K562 (cell line): Measurements from ENCODE around the gene GLP1R. TPM values are rescaled to one million over a fixed set of nuclear protein-coding genes. Genes with fewer than 3 reads are reported as not detected.

ENCODE experiments used
- DMBX1 ChIP-seq: fragments of 250-450 bp; sonication (Bioruptor Pico); IDR thresholded peaks from 2 replicates; pipeline ENCODE4 v1.8.0; 2022; ENCODE audit warnings: inconsistent platforms, mild to moderate bottlenecking, moderate library complexity, borderline replicate concordance
- IFI16 ChIP-seq: fragments of 250-450 bp; sonication (Bioruptor Pico); IDR thresholded peaks from 2 replicates; pipeline ENCODE4 v2.1.2; 2022; ENCODE audit warnings: mild to moderate bottlenecking, inconsistent platforms
- KDM2B ChIP-seq: fragments of 250-450 bp; sonication (Bioruptor Pico); IDR thresholded peaks from 2 replicates; pipeline ENCODE4 v1.8.0; 2021; ENCODE audit warnings: mild to moderate bottlenecking, moderate library complexity
- PHB ChIP-seq: fragments of 250-450 bp; sonication (Bioruptor Pico); IDR thresholded peaks from 2 replicates; pipeline ENCODE4 v1.5.0; 2021
- RBM39 ChIP-seq: fragments of 200-400 bp; formaldehyde crosslinking; optimal IDR thresholded peaks from 2 replicates; pipeline ENCODE3; 2018; ENCODE audit warnings: low read depth, low read length
- SIX5 ChIP-seq, 2 experiments: IDR thresholded peaks; 2 replicates each; pipeline ENCODE4 v1.6.1; 2011; ENCODE audit warnings: low read length in 2 of 2, borderline replicate concordance in 1 of 2, low read depth in 1 of 2, mild to moderate bottlenecking in 1 of 2, moderate library complexity in 1 of 2; ENCODE audit not compliant: insufficient read depth in 1 of 2
- SREBF1 ChIP-seq: fragments of 150-350 bp; IDR thresholded peaks from 2 replicates; pipeline ENCODE4 v1.6.1; 2014; ENCODE audit warnings: antibody characterized with exemption, low read depth, low read length, borderline replicate concordance
- SRSF7 ChIP-seq: fragments of 200-400 bp; formaldehyde crosslinking; optimal IDR thresholded peaks from 2 replicates; pipeline ENCODE3; 2017; ENCODE audit warnings: mild to moderate bottlenecking, low read depth, low read length
- polyA plus RNA-seq, 8 experiments: library from polyadenylated mRNA; depleted of rRNA in 4 of 8; stranded (reverse) in 5 of 8; unstranded in 3 of 8; fragments of >200 nt; fragmentation: Nextera tagmentation in 2 of 8; fragmentation: Illumina TruSeq in 1 of 8; extraction: Ambion mirVana in 2 of 8; extraction: Trizol in 1 of 8; gene quantifications; 2 replicates each; pipeline versions ENCODE4 v1.2.1 to v1.2.3, GENCODE V29; 2011 to 2014; ENCODE audit warnings: inconsistent platforms in 1 of 8, missing spikeins in 1 of 8
- total RNA-seq, 7 experiments: library from RNA; depleted of rRNA in 6 of 7; stranded (reverse); fragments of >200 nt in 6 of 7; fragmentation: Illumina TruSeq in 2 of 7; extraction: Trizol in 2 of 7; gene quantifications; 2 replicates each; pipeline versions ENCODE4 v1.2.1 to v1.2.3, GENCODE V29; 2011 to 2021; ENCODE audit warnings: low replicate concordance in 1 of 7
- TF ChIP-seq, protein P1 (sequence below): fragments of 450-650 bp; IDR thresholded peaks from 2 replicates; pipeline ENCODE4 v1.6.1; 2017; ENCODE audit warnings: antibody characterized with exemption, mild to moderate bottlenecking
- TF ChIP-seq, protein P2 (sequence below): fragments of 450-650 bp; IDR thresholded peaks from 2 replicates; pipeline ENCODE4 v1.6.1; 2016; ENCODE audit warnings: mild to moderate bottlenecking
- TF ChIP-seq, protein P3 (sequence below): fragments of 450-650 bp; IDR thresholded peaks from 2 replicates; pipeline ENCODE4 v1.6.1; 2018; ENCODE audit warnings: mild to moderate bottlenecking, low read depth; ENCODE audit not compliant: partially characterized antibody

Gene GLP1R
- total and polyA plus RNA-seq, 9 of the 15 experiments (the other 6 are each of a cell fraction or from before 2014, with no cell fraction given): not detected

DNA sequence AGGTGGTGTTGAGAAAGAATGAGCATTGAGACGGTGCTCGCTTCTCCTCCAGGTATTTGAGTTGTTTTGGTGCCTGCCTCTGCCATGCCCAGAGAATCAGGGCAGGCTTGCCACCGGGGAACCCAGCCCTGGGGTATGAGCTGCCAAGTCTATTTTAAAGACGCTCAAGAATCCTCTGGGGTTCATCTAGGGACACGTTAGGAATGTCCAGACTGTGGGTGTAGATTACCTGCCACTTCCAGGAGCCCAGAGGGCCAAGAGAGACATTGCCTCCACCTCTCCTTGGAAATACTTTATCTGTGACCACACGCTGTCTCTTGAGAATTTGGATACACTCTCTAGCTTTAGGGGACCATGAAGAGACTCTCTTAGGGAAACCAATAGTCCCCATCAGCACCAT, 38.1 kb downstream of the GLP1R start (continued):
- TF ChIP-seq, protein P1, sequence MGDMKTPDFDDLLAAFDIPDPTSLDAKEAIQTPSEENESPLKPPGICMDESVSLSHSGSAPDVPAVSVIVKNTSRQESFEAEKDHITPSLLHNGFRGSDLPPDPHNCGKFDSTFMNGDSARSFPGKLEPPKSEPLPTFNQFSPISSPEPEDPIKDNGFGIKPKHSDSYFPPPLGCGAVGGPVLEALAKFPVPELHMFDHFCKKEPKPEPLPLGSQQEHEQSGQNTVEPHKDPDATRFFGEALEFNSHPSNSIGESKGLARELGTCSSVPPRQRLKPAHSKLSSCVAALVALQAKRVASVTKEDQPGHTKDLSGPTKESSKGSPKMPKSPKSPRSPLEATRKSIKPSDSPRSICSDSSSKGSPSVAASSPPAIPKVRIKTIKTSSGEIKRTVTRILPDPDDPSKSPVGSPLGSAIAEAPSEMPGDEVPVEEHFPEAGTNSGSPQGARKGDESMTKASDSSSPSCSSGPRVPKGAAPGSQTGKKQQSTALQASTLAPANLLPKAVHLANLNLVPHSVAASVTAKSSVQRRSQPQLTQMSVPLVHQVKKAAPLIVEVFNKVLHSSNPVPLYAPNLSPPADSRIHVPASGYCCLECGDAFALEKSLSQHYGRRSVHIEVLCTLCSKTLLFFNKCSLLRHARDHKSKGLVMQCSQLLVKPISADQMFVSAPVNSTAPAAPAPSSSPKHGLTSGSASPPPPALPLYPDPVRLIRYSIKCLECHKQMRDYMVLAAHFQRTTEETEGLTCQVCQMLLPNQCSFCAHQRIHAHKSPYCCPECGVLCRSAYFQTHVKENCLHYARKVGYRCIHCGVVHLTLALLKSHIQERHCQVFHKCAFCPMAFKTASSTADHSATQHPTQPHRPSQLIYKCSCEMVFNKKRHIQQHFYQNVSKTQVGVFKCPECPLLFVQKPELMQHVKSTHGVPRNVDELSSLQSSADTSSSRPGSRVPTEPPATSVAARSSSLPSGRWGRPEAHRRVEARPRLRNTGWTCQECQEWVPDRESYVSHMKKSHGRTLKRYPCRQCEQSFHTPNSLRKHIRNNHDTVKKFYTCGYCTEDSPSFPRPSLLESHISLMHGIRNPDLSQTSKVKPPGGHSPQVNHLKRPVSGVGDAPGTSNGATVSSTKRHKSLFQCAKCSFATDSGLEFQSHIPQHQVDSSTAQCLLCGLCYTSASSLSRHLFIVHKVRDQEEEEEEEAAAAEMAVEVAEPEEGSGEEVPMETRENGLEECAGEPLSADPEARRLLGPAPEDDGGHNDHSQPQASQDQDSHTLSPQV: no peak
- TF ChIP-seq, protein P2, sequence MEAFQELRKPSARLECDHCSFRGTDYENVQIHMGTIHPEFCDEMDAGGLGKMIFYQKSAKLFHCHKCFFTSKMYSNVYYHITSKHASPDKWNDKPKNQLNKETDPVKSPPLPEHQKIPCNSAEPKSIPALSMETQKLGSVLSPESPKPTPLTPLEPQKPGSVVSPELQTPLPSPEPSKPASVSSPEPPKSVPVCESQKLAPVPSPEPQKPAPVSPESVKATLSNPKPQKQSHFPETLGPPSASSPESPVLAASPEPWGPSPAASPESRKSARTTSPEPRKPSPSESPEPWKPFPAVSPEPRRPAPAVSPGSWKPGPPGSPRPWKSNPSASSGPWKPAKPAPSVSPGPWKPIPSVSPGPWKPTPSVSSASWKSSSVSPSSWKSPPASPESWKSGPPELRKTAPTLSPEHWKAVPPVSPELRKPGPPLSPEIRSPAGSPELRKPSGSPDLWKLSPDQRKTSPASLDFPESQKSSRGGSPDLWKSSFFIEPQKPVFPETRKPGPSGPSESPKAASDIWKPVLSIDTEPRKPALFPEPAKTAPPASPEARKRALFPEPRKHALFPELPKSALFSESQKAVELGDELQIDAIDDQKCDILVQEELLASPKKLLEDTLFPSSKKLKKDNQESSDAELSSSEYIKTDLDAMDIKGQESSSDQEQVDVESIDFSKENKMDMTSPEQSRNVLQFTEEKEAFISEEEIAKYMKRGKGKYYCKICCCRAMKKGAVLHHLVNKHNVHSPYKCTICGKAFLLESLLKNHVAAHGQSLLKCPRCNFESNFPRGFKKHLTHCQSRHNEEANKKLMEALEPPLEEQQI: no peak
- no peak for TF ChIP-seq SRSF7
- TF ChIP-seq SIX5 (IDR thresholded peaks at IDR 0.05; ENCODE audit: borderline replicate concordance in 1 of 2, insufficient read depth in 1 of 2, low read depth in 1 of 2, low read length in 2 of 2): no peak
- TF ChIP-seq SREBF1: no peak
- TF ChIP-seq IFI16 (CRISPR knock-in tag): no peak
- no peak for TF ChIP-seq KDM2B
- no peak for TF ChIP-seq DMBX1 (CRISPR knock-in tag)
- no peak for TF ChIP-seq RBM39
- TF ChIP-seq, protein P3, sequence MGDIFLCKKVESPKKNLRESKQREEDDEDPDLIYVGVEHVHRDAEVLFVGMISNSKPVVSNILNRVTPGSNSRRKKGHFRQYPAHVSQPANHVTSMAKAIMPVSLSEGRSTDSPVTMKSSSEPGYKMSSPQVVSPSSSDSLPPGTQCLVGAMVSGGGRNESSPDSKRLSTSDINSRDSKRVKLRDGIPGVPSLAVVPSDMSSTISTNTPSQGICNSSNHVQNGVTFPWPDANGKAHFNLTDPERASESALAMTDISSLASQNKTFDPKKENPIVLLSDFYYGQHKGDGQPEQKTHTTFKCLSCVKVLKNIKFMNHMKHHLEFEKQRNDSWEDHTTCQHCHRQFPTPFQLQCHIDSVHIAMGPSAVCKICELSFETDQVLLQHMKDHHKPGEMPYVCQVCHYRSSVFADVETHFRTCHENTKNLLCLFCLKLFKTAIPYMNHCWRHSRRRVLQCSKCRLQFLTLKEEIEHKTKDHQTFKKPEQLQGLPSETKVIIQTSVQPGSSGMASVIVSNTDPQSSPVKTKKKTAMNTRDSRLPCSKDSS: no peak
- no peak for TF ChIP-seq PHB (CRISPR knock-in tag)
- TF ChIP-seq, all 486 proteins: peak for 0
